H1 (cell line): Measurements from ENCODE around the gene UBN1. TPM values are rescaled to one million over a fixed set of nuclear protein-coding genes. Genes with fewer than 3 reads are reported as not detected.

Experiments used
- CTCF ChIA-PET: fragments of 300-600 bp; sonication (Branson Sonifier 250); formaldehyde crosslinking; loops from one replicate; lab custom pipeline; 2021; ENCODE audit not compliant: partially characterized antibody; lab: Charles Lee
- POLR2A ChIA-PET: fragments of 300-600 bp; sonication (Branson Sonifier 250); formaldehyde crosslinking; loops from one replicate; lab custom pipeline; 2021; ENCODE audit warnings: inconsistent platforms; ENCODE audit not compliant: partially characterized antibody; lab: Charles Lee
- DNase-seq, 2 experiments: peaks; one replicate each; pipeline versions ENCODE4 v3.0.0 to v3.0.0-alpha.2; 2010 to 2022; ENCODE audit warnings: low spot score in 2 of 2, low read depth in 1 of 2, mixed read lengths in 1 of 2
- FAIRE-seq: peaks from 2 replicates; lab custom pipeline; 2011; peaks lifted over from hg19 to GRCh38; lab: Jason Lieb, UNC
- H2AFZ ChIP-seq: 2 replicates; pipeline ENCODE4 v1.8.1; 2012; ENCODE audit warnings: low read length, inconsistent platforms
- H2AK5ac ChIP-seq: 2 replicates; pipeline ENCODE4 v1.6.1; 2013; ENCODE audit warnings: low read depth, low read length
- H2BK120ac ChIP-seq: replicated peaks from 2 replicates; pipeline ENCODE3; 2013; ENCODE audit warnings: low read depth, low read length, inconsistent platforms
- H2BK12ac ChIP-seq: 2 replicates; pipeline ENCODE4 v1.6.1; 2013; ENCODE audit warnings: low read depth, low read length
- H2BK15ac ChIP-seq: 2 replicates; pipeline ENCODE4 v1.6.1; 2013; ENCODE audit warnings: low read length
- H2BK20ac ChIP-seq: 2 replicates; pipeline ENCODE4 v1.6.1; 2013; ENCODE audit warnings: low read length
- H2BK5ac ChIP-seq: 2 replicates; pipeline ENCODE4 v1.6.1; 2013; ENCODE audit warnings: low read depth, low read length
- H3K14ac ChIP-seq: 2 replicates; pipeline ENCODE4 v1.6.1; 2013; ENCODE audit warnings: inconsistent platforms; ENCODE audit not compliant: insufficient read length
- H3K18ac ChIP-seq: 2 replicates; pipeline ENCODE4 v1.6.1; 2013; ENCODE audit warnings: low read length; ENCODE audit errors: extremely low read depth
- H3K23ac ChIP-seq: 2 replicates; pipeline ENCODE4 v1.6.1; 2013; ENCODE audit warnings: inconsistent platforms; ENCODE audit not compliant: insufficient read length
- H3K23me2 ChIP-seq: 2 replicates; pipeline ENCODE4 v1.6.1; 2013; ENCODE audit warnings: low read depth, low read length
- H3K27ac ChIP-seq: 2 replicates; pipeline ENCODE4 v1.6.1; 2011; ENCODE audit warnings: low read depth, low read length, inconsistent platforms
- H3K27me3 ChIP-seq, 4 experiments: replicated peaks in 1 of 4; 1 replicate in 1 of 4; 2 replicates in 3 of 4; pipeline versions ENCODE4 v1.6.1 to v1.8.1; 2011 to 2013; ENCODE audit warnings: low read length in 3 of 4, mild to moderate bottlenecking in 3 of 4, inconsistent platforms in 2 of 4, mixed read lengths in 2 of 4, moderate library complexity in 1 of 4; ENCODE audit not compliant: control insufficient read depth in 3 of 4, insufficient read depth in 3 of 4; ENCODE audit errors: extremely low read depth in 1 of 4
- H3K36me3 ChIP-seq, 4 experiments: 2 replicates each; pipeline versions ENCODE4 v1.6.1 to v1.8.1; 2011 to 2013; ENCODE audit warnings: mild to moderate bottlenecking in 4 of 4, low read length in 3 of 4, moderate library complexity in 2 of 4, control low read depth in 1 of 4, inconsistent platforms in 1 of 4; ENCODE audit not compliant: insufficient read depth in 4 of 4, control insufficient read depth in 2 of 4
- H3K4ac ChIP-seq: replicated peaks from 2 replicates; pipeline ENCODE3; 2013; ENCODE audit warnings: low read length, low read depth, mixed read lengths, inconsistent platforms; ENCODE audit not compliant: insufficient read length
- H3K4me1 ChIP-seq, 4 experiments: replicated peaks in 1 of 4; 1 replicate in 1 of 4; 2 replicates in 3 of 4; pipeline versions ENCODE4 v1.6.1 to v1.8.1; 2011 to 2013; ENCODE audit warnings: low read length in 3 of 4, inconsistent platforms in 2 of 4, mixed read lengths in 1 of 4; ENCODE audit not compliant: insufficient read depth in 4 of 4, control insufficient read depth in 3 of 4
- H3K4me2 ChIP-seq, 2 experiments: 2 replicates each; pipeline versions ENCODE4 v1.6.1 to v1.8.1; 2011 to 2013; ENCODE audit warnings: low read depth in 2 of 2, low read length in 2 of 2, control low read depth in 1 of 2, inconsistent platforms in 1 of 2, mild to moderate bottlenecking in 1 of 2; ENCODE audit not compliant: insufficient read depth in 1 of 2
- H3K4me3 ChIP-seq, 4 experiments: fragments of 200-600, 300-600 bp in 1 of 4; sonication (generic), shearing (Covaris generic), sonication (Bioruptor Twin) in 1 of 4; 2 replicates each; pipeline versions ENCODE4 v1.5.1 to v1.8.1; 2011 to 2016; ENCODE audit warnings: low read length in 4 of 4, low read depth in 3 of 4, control low read depth in 2 of 4, inconsistent platforms in 2 of 4, mild to moderate bottlenecking in 2 of 4, mixed read lengths in 1 of 4, moderate library complexity in 1 of 4; ENCODE audit not compliant: insufficient read depth in 2 of 4; ENCODE audit errors: extremely low read depth in 1 of 4
- H3K56ac ChIP-seq: replicated peaks from 2 replicates; pipeline ENCODE3; 2013; ENCODE audit warnings: low read depth, mild to moderate bottlenecking, mixed read lengths, low read length, inconsistent platforms; ENCODE audit not compliant: insufficient read length
- H3K79me1 ChIP-seq: 2 replicates; pipeline ENCODE4 v1.6.1; 2013; ENCODE audit warnings: low read depth, low read length, control low read depth
- H3K79me2 ChIP-seq, 2 experiments: 2 replicates each; pipeline versions ENCODE4 v1.6.1 to v1.8.1; 2012 to 2013; ENCODE audit warnings: low read length in 2 of 2, mild to moderate bottlenecking in 2 of 2, inconsistent platforms in 1 of 2; ENCODE audit not compliant: insufficient read depth in 2 of 2, control insufficient read depth in 1 of 2
- H3K9ac ChIP-seq, 4 experiments: replicated peaks in 1 of 4; 1 replicate in 1 of 4; 2 replicates in 3 of 4; pipeline versions ENCODE4 v1.6.1 to v1.8.1; 2011 to 2013; ENCODE audit warnings: low read depth in 3 of 4, low read length in 3 of 4, control low read depth in 2 of 4, mild to moderate bottlenecking in 2 of 4, moderate library complexity in 2 of 4, inconsistent platforms in 1 of 4; ENCODE audit errors: extremely low read depth in 1 of 4
- H3K9me3 ChIP-seq, 2 experiments: 2 replicates each; pipeline versions ENCODE4 v1.6.1 to v1.8.1; 2012 to 2013; ENCODE audit warnings: mild to moderate bottlenecking in 2 of 2, moderate library complexity in 2 of 2, control low read depth in 1 of 2, inconsistent platforms in 1 of 2, low read depth in 1 of 2, low read length in 1 of 2, mixed read lengths in 1 of 2; ENCODE audit not compliant: insufficient read depth in 2 of 2
- H4K20me1 ChIP-seq, 2 experiments: replicated peaks in 1 of 2; 2 replicates each; pipeline versions ENCODE3 to v1.8.1; 2011 to 2013; ENCODE audit warnings: inconsistent platforms in 2 of 2, low read length in 2 of 2, mild to moderate bottlenecking in 1 of 2; ENCODE audit not compliant: insufficient read depth in 2 of 2, control insufficient read depth in 1 of 2
- H4K5ac ChIP-seq: 2 replicates; pipeline ENCODE4 v1.6.1; 2013; ENCODE audit warnings: low read length, low read depth, mixed read lengths, inconsistent platforms; ENCODE audit not compliant: insufficient read length
- H4K8ac ChIP-seq: 2 replicates; pipeline ENCODE4 v1.8.0; 2013; ENCODE audit warnings: mild to moderate bottlenecking, moderate library complexity, low read length, inconsistent platforms; ENCODE audit not compliant: insufficient read depth; ENCODE audit errors: extremely low read depth
- H4K91ac ChIP-seq: replicated peaks from 2 replicates; pipeline ENCODE3; 2013; ENCODE audit warnings: low read length, mixed read lengths, inconsistent platforms; ENCODE audit not compliant: insufficient read length
- ZNF274 ChIP-seq: IDR thresholded peaks from 2 replicates; pipeline ENCODE4 v1.7.0; 2012; ENCODE audit warnings: low read length, borderline replicate concordance; ENCODE audit errors: extremely low read depth
- WGBS, 2 experiments: shearing (Covaris generic) in 1 of 2; methylation state at CpG; one replicate each; pipeline versions ENCODE4 v1.1.6 to v1.1.7; 2013 to 2015; ENCODE audit warnings: low lambda C conversion rate in 2 of 2, mixed read lengths in 2 of 2, inconsistent platforms in 1 of 2, low coverage in 1 of 2, missing lambda C conversion rate in 1 of 2; ENCODE audit not compliant: insufficient replicate concordance in 2 of 2, insufficient coverage in 1 of 2, insufficient read length in 1 of 2; ENCODE audit errors: extremely low coverage in 1 of 2, missing lambda C conversion rate in 1 of 2; 5-methylcytosine and 5-hydroxymethylcytosine counted together
- polyA plus RNA-seq, 7 experiments: library from polyadenylated mRNA; depleted of rRNA in 3 of 7; stranded (reverse) in 5 of 7; unstranded in 2 of 7; fragments of >200 nt in 5 of 7; fragments of 200-250 nt in 2 of 7; gene quantifications; 1 replicate in 5 of 7; 2 replicates in 1 of 7; 4 replicates in 1 of 7; pipeline versions ENCODE4 v1.2.1 to v1.2.3, GENCODE V29; 2011 to 2013; ENCODE audit warnings: missing spikeins in 2 of 7, mixed read lengths in 2 of 7
- total RNA-seq: library from RNA; stranded (reverse); fragmentation: NEBNext Ultra II Directional; extraction: Animal tissue kit (Norgen Biotek cat#: 25700); gene quantifications from 2 replicates; pipeline ENCODE4 v1.2.1, GENCODE V29; 2021

Gene UBN1
- total and polyA plus RNA-seq, 2 of the 8 experiments (the other 6 are each of a cell fraction or from before 2014, with no cell fraction given): 16.2 to 37.0 TPM

DNA sequence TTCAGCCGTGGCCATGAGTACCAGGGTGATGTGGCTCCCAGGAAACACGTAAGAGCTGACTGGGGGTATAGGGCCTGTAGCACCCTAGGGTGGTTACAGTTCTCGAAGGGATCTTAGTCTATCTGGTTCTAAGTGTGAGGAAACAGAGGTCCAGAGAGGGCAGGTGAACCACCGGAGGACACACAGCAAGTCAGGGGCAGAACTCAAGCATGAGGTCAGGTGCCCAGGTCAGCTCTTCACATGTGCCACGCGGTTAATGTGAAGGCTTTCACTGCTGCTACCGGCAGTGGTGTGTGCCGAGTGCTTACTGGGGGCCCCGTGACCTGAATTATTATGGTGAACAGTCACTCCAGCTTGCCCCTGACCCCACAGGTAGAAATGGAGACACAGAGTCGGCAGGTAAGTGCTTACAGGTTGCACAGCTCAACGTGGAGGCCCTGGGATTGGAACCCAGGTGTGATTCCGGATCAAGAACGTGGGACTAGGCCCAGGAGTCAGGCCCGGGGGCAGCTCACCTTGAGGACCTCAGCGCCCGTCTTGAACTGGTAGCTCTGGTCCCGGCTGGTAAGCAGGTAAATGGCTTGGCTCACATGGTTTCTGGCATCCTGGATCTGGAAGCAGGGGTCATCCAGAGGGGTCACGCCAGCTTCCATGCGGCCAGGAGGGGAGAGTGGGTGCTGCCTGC, 48.0 kb upstream of the UBN1 start:
- Histone ChIP-seq H3K23ac (no peak overlapping the region), H4K20me1 (peaks cover 0 to 7% of the 10 kb centered on the region in 2 experiments), H3K14ac (no peak overlapping the region), H3K79me2 (no peaks in the 10 kb centered on the region), H3K56ac (no peak overlapping the region), H3K4me1 (peaks cover 0 to 14% (median 8%) of the 10 kb centered on the region in 4 experiments; a peak in 4 of 7 replicates), H2BK120ac (no peak overlapping the region), H3K4me2 (no peak overlapping the region), H3K9me3 (no peaks in the 10 kb centered on the region), H3K27ac (no peak overlapping the region), H4K91ac (no peak overlapping the region), H2BK12ac (no peak overlapping the region), H3K36me3 (peaks cover 0 to 6% (median 1%) of the 10 kb centered on the region in 4 experiments; a peak in 4 of 8 replicates), H2AFZ (no peak overlapping the region), H4K5ac (no peak overlapping the region), H3K9ac (no peak overlapping the region), H2BK5ac (no peak overlapping the region), H4K8ac (no peak overlapping the region), H3K4me3 (no peak overlapping the region), H3K27me3 (no peaks in the 10 kb centered on the region), H2AK5ac (no peak overlapping the region), H2BK20ac (no peak overlapping the region), H3K79me1 (no peaks in the 10 kb centered on the region), H3K18ac (no peak overlapping the region), H3K4ac (no peak overlapping the region), H2BK15ac (no peak overlapping the region), H3K23me2 (peaks cover 8% of the 10 kb centered on the region; the same call in 1 of the 2 replicates)
- no peak for FAIRE-seq
- POLR2A ChIA-PET: interaction anchor here (1.6 kb wide), 2 partner anchors 9 to 65 kb away, joined by 4 read pairs; partner anchors contain the start of genes ANKS3 and DNAAF8
- TF ChIP-seq ZNF274: no peak
- CTCF ChIA-PET: interaction anchor here (0.8 to 1.2 kb wide), 2 partner anchors 33 to 37 kb away, joined by 3 read pairs; partner anchors contain the start of gene ZNF500
- DNase-seq: no peak
- WGBS, 2 experiments: 92% methylated on average over 19 of the region's 19 CpGs; no CpG with 5 or more reads in 1 of the 2 experiments
